ENCODE measurements around the gene PDE11A.
"Not testable (repeated sequence)": the region's sequence is repeated elsewhere in the genome, so short reads cannot be mapped to it uniquely, and the experiment has no call there.

PDE11A gene

GRCh38 chr2:177881008-177881747 is 191.4 kb downstream of the PDE11A start:
- no peak for DNase-seq

GRCh38 chr2:177880285-177880684 is 192.3 kb downstream of the PDE11A start:
- DNase-seq = no peak

GRCh38 chr2:177876950-177877349 is 195.6 kb downstream of the PDE11A start:
- DNase-seq = no peak

GRCh38 chr2:177874686-177875085 is 197.9 kb downstream of the PDE11A start:
- no peak for DNase-seq

- no peak for DNase-seq
These were observed 198.7 kb downstream of the PDE11A start for GRCh38 chr2:177873915-177874314.

GRCh38 chr2:177872286-177872685 is 200.3 kb downstream of the PDE11A start:
- DNase-seq = no peak

GRCh38 chr2:177869912-177870311 is 202.7 kb downstream of the PDE11A start:
- DNase-seq = no peak

- DNase-seq = no peak
These were observed 203.4 kb downstream of the PDE11A start for GRCh38 chr2:177869209-177869608.

- DNase-seq = no peak
These were observed 203.8 kb downstream of the PDE11A start for GRCh38 chr2:177868806-177869205.

GRCh38 chr2:177857538-177857937 is 215.0 kb downstream of the PDE11A start:
- no peak for DNase-seq

GRCh38 chr2:177852389-177852788 is 220.2 kb downstream of the PDE11A start:
- no peak for DNase-seq

- DNase-seq = no peak
These were observed 229.4 kb downstream of the PDE11A start for GRCh38 chr2:177843188-177843587.

- no peak for DNase-seq
These were observed 230.3 kb downstream of the PDE11A start for GRCh38 chr2:177842243-177842642.

- not testable (repeated sequence) for DNase-seq
These were observed 237.0 kb downstream of the PDE11A start for GRCh38 chr2:177835418-177836204.

GRCh38 chr2:177832611-177833433 is 239.8 kb downstream of the PDE11A start:
- DNase-seq = no peak

- DNase-seq = no peak
These were observed 241.6 kb downstream of the PDE11A start for GRCh38 chr2:177830881-177831386.

GRCh38 chr2:177828557-177828956 is 244.0 kb downstream of the PDE11A start:
- no peak for DNase-seq

- DNase-seq = no peak
These were observed 245.7 kb downstream of the PDE11A start for GRCh38 chr2:177826897-177827296.

GRCh38 chr2:177822941-177823340 is 249.6 kb downstream of the PDE11A start:
- DNase-seq = no peak

- no peak for DNase-seq
These were observed 254.2 kb downstream of the PDE11A start for GRCh38 chr2:177818412-177818811.

GRCh38 chr2:177817300-177817699 is 255.3 kb downstream of the PDE11A start:
- no peak for DNase-seq

- DNase-seq = no peak
These were observed 255.8 kb downstream of the PDE11A start for GRCh38 chr2:177816766-177817165.

- no peak for DNase-seq
These were observed 259.7 kb downstream of the PDE11A start for GRCh38 chr2:177812713-177813396.
